ENCODE results near the gene UBE2B.

Gene UBE2B

GRCh38 chr5:134437340-134437846, 66.0 kb downstream of the UBE2B start:
- FAIRE-seq (no peak), DNase-seq (ENCODE audit: low spot score) (no peak)

DNA sequence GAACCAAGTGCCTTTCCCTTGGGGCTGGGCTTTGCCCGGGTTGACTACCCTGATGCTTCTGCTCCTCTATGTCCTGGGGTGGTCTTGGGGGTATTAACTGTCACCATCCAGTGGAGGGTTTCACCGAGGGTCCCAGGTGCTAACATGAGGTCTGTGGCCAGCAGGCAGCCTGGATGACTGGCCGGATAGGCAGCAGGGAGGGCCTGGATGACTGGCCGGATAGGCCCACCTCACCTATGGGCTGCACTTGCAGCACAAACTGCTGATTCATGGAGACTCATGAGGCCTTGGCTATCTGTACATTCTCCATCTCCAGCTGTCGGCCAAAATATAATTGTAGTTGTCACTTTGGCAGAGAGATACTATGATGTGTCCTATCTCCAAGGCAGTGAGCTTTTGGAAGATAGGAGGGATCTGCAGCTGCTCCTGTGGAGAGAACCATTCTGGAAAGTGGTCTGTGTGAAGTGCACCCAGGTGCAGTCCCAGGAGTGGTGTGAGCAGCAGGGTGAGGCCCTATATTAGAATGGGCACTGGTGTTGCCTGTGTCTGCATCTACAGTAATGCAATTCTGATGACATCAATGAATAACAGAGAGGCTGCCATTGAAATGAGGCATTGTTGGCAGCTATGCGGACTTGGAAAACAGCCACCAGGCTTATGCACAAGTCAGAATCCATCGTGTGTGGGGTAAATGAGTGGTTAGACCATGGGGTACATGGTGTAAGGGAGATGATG, 66.6 kb downstream of the UBE2B start:
- no peak for DNase-seq (ENCODE audit: low spot score)

GRCh38 chr5:134438721-134439123, 67.4 kb downstream of the UBE2B start:
- no peak for DNase-seq (ENCODE audit: low spot score)
- FAIRE-seq, result no peak

More for the DNA sequence above, 66.6 kb downstream of the UBE2B start:
- no peak for FAIRE-seq

DNA sequence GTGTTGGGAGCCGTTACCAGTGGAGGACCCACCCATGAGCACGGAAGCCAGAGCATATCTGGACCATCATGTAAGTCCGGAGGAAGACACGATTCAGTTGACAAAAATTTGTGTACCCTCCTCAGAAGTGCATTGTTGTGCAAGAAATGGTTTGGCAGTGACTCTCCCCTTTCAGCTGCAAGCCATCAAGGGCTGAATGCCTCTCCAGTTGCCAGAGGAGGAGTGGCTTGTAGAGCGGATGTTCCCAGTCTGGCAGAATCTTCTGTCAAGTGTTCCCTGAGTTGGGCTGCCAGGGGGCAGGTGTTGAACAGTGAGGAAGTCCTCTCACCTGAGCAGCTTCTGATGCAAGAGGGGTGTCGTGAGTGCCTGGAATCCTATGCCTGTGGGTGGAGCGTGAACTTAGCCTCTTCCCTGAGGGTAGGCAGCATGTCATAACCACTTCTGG, 67.9 kb downstream of the UBE2B start:
- DNase-seq (ENCODE audit: low spot score) (peak; percentile 65), FAIRE-seq (no peak)

DNA sequence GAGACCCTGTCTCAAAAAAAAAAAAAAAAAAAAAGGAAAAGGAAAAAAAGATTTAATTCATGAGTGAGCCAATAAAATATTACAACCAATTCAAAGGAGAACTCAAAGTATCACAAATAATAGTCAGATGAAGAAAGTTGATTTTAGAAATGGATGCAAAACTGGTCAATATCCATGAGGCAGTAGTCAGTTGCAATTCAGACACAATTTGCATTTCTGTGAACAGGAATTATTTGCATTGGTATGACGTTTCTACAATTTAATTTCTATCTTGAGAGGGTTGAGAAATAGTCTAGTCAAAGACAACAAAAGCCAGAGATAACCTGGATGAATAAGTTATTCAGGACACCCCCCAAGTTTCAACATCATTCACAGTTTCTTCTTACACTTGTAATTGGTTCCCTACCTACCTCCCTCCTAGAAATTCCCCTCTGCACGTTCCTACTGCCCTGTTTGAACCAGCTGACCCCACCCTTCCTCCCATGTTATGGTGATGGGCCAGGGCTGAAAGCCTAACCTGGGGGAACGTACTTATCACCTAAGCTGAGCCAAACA, 68.9 kb downstream of the UBE2B start:
- FAIRE-seq (no peak), DNase-seq (ENCODE audit: low spot score) (no peak)

Measured in urothelium cell line (cell line).